Epithelial cell of prostate (primary cell): ENCODE measurements around the gene TRIP6.
"Not testable (repeated sequence)": the region's sequence is repeated elsewhere in the genome, so short reads cannot be mapped to it uniquely, and the experiment has no call there.

ENCODE experiments used
- DNase-seq: peaks from one replicate; pipeline ENCODE4 v3.0.0-alpha.2; 2011; ENCODE audit warnings: low read depth, low spot score
- H3K27ac ChIP-seq: fragments of 450-650 bp; 2 replicates; pipeline ENCODE4 v1.5.1; 2017; ENCODE audit warnings: mild to moderate bottlenecking

TRIP6 gene

GRCh38 chr7:100902638-100903037, 35.5 kb downstream of the TRIP6 start:
- no peak overlapping the region for H3K27ac ChIP-seq
- DNase-seq = no peak

DNA sequence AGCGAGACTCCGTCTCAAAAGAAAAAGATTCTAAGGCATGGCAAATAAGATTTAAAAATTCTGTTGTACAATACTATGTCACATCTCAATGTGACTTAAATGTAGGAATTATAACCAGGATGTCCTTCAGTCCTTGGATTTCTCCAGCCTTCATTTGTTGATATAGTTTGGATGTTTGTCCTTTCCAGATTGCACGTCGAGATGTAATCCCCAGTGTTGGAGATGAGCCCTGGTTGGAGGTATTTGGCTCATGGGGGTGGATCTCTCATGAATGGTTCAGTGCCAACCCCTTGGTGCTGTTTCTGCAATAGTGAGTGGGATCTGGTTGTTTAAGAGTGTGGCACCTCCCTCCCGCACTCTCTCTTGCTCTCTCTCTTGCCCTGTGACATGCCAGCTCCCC, 41.3 kb downstream of the TRIP6 start:
- no peak overlapping the region for H3K27ac ChIP-seq
- no peak for DNase-seq

- H3K27ac ChIP-seq, DNase-seq: not testable (repeated sequence)
These were observed 43.3 kb downstream of the TRIP6 start for GRCh38 chr7:100910443-100910842.

- DNase-seq = no peak
- no peak overlapping the region for H3K27ac ChIP-seq
These were observed 44.3 kb downstream of the TRIP6 start for GRCh38 chr7:100911484-100911883.

DNA sequence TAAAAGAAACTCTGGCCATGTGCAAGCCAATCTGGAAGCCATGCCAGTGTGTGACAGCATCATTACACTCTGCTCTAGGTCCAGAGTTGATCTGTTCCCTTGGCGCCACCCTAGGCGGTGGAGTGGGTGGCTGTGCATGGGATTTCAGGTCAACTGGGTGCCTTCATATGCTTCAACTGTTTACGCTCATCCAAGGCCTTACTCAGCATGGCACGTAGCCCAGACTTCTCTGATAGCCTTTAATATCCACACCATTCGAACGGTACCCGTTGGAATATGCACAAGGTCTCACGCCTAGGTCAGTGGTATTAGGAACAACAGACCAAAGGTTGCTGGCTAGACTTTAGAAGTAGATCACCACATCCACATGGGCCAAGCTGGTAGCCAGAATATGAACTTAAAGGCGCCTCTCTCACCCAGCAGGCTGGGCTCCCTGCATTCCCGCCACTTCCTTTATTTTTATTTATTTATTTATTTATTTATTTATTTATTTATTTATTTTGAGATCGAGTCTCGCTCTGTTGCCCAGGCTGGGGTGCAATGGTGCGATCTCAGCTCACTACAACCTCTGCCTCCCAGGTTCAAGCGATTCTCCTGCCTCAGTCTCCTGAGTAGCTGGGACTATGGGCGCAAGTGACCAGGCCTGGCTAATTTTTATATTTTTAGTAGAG, 47.2 kb downstream of the TRIP6 start:
- H3K27ac ChIP-seq = no peak overlapping the region
- no peak for DNase-seq

DNA sequence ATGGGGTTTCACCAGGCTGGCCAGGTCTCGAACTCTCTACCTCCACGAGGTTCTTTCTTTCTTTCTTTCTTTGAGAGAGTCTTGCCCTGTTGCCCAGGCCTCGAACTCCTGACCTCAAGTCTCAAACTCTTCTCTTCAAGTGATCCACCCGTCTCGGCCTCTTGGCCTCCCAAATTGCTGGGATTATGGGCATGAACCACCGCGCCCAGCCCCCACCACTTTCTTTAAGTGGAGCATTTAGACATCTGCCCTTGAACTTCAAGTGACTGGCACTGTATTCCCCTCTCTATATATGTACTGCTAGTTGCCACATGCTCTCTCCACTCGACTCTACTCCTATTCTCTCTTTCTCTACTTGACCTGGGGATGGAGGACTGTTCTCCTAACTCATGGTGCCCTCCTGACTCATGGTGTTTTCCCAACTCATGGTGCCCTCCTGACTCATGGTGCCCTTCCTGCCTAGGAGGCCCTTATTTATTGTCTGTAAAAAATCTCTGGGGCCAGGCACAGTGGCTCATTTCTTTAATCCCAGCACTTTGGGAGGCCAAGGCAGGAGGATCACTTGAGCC, 47.8 kb downstream of the TRIP6 start:
- no peak for DNase-seq
- no peak overlapping the region for H3K27ac ChIP-seq

DNA sequence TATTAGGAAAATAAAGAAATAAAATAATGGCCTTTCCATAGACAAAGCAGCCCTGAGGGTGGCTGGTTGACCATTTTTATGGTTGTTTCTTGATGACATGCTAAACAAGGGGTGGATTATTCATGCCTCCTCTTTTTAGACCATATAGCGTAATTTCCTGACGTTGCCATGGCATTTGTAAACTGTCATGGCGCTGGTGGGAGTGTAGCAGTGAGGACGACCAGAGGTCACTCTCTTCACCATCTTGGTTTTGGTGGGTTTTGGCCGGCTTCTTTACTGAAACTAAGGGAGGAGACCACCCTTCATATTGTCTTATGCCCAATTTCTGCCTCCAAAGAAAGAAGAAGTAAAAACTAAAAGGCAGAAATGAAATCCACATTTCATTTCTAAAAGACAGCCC, 52.1 kb downstream of the TRIP6 start:
- H3K27ac ChIP-seq, DNase-seq: not testable (repeated sequence)

DNA sequence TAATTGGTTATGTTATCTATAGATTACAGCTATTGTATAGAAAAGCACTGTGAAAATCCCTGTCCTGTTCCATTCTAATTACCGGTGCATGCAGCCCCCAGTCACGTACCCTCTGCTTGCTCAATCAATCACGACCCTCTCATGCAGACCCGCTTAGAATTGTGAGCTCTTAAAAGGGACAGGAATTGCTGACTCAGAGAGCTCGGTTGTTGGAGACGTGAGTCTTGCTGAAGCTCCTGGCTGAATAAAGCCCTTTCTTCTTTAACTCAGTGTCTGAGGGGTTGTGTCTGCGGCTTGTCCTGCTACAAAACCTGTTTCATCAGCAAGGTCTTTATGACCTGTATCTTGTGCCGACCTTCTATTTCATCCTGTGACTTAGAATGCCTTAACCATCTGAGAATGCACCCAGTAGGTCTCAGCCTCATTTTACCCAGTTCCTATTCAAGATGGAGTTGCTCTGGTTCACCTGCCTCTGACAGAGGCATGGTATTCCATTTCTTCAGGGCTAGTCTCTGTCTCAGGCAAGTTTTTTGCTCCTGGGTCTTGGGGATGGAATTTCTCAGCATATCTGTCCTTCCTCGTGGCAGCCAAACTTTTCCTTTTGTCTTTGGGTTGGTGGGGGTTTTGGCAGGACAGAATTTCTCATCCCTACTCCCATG, 52.7 kb downstream of the TRIP6 start:
- not testable (repeated sequence) for H3K27ac ChIP-seq, DNase-seq

DNA sequence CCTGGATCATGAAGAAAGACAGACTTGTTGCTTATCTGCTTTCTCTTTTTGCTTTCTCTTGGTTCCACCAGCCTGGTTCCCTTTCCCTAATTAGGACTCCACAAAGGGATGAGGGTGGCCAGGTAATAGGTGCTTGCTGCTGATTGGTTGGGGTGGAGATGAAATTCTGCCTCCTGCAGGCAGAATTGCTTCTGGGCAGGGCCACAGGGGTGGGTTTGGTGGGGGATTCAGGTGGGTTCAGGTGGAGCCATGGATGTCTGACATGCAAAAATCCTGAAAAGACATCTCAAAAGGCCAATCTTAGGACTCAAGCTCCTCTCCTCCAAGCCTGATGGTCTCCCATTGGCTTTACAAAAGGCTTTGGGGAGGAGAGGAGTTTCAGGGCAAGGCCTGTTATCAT, 53.9 kb downstream of the TRIP6 start:
- no peak overlapping the region for H3K27ac ChIP-seq
- DNase-seq = no peak
